ENCODE results near the gene ZDHHC4. TPM values are rescaled to one million over a fixed set of nuclear protein-coding genes. Genes with fewer than 3 reads are reported as not detected.
"Not testable (repeated sequence)": the region's sequence is repeated elsewhere in the genome, so short reads cannot be mapped to it uniquely, and the experiment has no call there.

ZDHHC4 gene
- total RNA-seq, 2 experiments from 2014 or later: 31.4 to 40.2 TPM

- DNase-seq: no peak
- peaks cover 6% of the 10 kb centered on the region for H3K4me1 Mint-ChIP-seq
- H3K4me3 Mint-ChIP-seq: no peak within 1 kb of the TSS
- peaks cover 5% of the 10 kb centered on the region for H3K27me3 Mint-ChIP-seq
- no peaks in the 10 kb centered on the region for H3K36me3 Mint-ChIP-seq
- no peak within 1 kb of the TSS for H3K27ac Mint-ChIP-seq
- peaks cover 2% of the 10 kb centered on the region for H3K9me3 Mint-ChIP-seq
Measured at GRCh38 chr7:6551016-6551511, 26.2 kb upstream of the ZDHHC4 start, which contains the start of gene GRID2IP. Gene GRID2IP (minus strand): TSS chr7:6551461. CDS start chr7:6551436, 25 bp downstream.

GRCh38 chr7:6553448-6554044, 23.7 kb upstream of the ZDHHC4 start:
- Mint-ChIP-seq H3K4me3 (no peak overlapping the region), H3K9me3 (peaks cover 2% of the 10 kb centered on the region), H3K27ac (no peak overlapping the region), H3K36me3 (no peaks in the 10 kb centered on the region), H3K4me1 (peaks cover 6% of the 10 kb centered on the region), H3K27me3 (no peaks in the 10 kb centered on the region)
- no peak for DNase-seq

DNA sequence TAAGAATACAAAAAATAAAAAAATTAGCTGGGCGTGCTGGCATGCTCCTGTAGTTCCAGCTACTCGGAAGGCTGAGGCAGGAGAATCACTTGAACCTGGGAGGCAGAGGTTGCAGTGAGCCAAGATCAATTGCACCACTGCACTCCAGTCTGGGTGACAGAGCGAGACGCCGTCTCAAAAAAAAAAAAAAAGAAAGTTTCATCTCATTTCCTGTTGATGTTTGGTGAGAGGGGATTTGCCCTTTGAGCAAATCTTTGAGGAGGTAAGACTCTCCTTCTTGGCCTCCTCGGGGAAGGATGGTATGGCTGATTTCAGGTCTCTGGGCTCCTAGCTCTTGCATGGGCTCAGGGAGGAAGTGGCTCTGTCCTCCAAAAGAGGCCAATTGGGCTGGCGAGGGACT, 22.4 kb upstream of the ZDHHC4 start:
- DNase-seq: no peak
- Mint-ChIP-seq H3K27ac (peak overlapping the region; percentile 81), H3K4me3 (peak overlapping the region; percentile 29), H3K36me3 (no peaks in the 10 kb centered on the region), H3K4me1 (peaks cover 6% of the 10 kb centered on the region), H3K27me3 (no peaks in the 10 kb centered on the region), H3K9me3 (peaks cover 2% of the 10 kb centered on the region)

GRCh38 chr7:6556196-6556595, 21.1 kb upstream of the ZDHHC4 start:
- no peak for DNase-seq
- no peak overlapping the region for H3K27ac Mint-ChIP-seq
- H3K36me3 Mint-ChIP-seq: no peaks in the 10 kb centered on the region
- no peaks in the 10 kb centered on the region for H3K27me3 Mint-ChIP-seq
- peaks cover 2% of the 10 kb centered on the region for H3K9me3 Mint-ChIP-seq
- H3K4me1 Mint-ChIP-seq: peaks cover 6% of the 10 kb centered on the region
- H3K4me3 Mint-ChIP-seq: no peak overlapping the region

DNA sequence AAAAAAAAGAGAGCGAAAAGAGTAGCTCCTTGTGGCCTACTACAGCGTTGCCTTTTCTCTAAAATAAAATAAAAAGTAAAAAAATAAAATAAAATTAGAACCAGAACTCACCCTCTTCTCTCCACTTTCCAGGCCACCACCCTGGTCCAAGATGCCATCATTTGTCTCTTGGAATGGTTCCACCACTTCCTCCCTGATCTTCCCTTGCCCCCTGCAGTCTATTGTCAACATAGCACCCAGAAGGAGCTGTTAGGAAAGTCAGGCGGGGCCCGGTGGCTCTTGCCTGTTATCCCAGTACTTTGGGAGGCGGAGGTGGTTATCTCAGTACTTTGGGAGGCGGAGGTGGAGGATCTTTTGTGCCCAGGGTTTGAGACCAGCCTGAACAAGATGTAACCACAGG, 18.4 kb upstream of the ZDHHC4 start:
- no peak overlapping the region for H3K4me3 Mint-ChIP-seq

GRCh38 chr7:6559896-6560295, 17.4 kb upstream of the ZDHHC4 start:
- Mint-ChIP-seq H3K36me3 (no peaks in the 10 kb centered on the region), H3K27ac (no peak overlapping the region), H3K9me3 (peaks cover 2% of the 10 kb centered on the region), H3K4me1 (peaks cover 5% of the 10 kb centered on the region), H3K4me3 (no peak overlapping the region), H3K27me3 (no peaks in the 10 kb centered on the region)
- DNase-seq: no peak

More for the DNA sequence above, 18.4 kb upstream of the ZDHHC4 start:
- H3K27me3 Mint-ChIP-seq: no peaks in the 10 kb centered on the region
- H3K9me3 Mint-ChIP-seq: peaks cover 2% of the 10 kb centered on the region
- no peak overlapping the region for H3K27ac Mint-ChIP-seq
- H3K4me1 Mint-ChIP-seq: peaks cover 6% of the 10 kb centered on the region
- H3K36me3 Mint-ChIP-seq: no peaks in the 10 kb centered on the region
- no peak for DNase-seq

DNA sequence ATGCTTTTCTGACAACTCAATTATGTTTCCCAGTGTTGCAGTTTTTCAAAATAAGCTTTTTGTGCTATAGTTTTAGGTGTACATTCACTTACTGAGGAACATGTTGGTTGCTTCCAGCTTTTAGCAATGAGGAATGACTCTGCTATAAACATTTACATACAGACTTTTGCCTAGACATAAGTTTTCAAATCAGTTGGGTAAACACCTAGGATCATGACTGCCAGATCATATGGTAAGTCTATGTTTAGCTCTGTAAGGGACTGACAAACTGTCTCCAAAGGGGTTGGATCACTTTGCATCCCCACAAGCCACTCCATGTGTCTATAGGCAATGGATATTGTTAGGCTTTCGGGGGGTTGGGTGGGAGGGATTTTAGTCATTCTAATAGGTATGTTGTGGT, 15.1 kb upstream of the ZDHHC4 start:
- H3K27ac Mint-ChIP-seq: no peak overlapping the region
- H3K4me3 Mint-ChIP-seq: no peak overlapping the region
- H3K36me3 Mint-ChIP-seq: no peaks in the 10 kb centered on the region
- no peaks in the 10 kb centered on the region for H3K27me3 Mint-ChIP-seq
- peaks cover 3% of the 10 kb centered on the region for H3K4me1 Mint-ChIP-seq
- DNase-seq: no peak
- no peaks in the 10 kb centered on the region for H3K9me3 Mint-ChIP-seq

- Mint-ChIP-seq H3K36me3 (no peaks in the 10 kb centered on the region), H3K27me3 (no peaks in the 10 kb centered on the region), H3K4me1 (peaks cover 3% of the 10 kb centered on the region), H3K27ac (no peak overlapping the region), H3K9me3 (no peaks in the 10 kb centered on the region), H3K4me3 (no peak overlapping the region)
- no peak for DNase-seq
Measured at GRCh38 chr7:6563936-6564770, 13.1 kb upstream of the ZDHHC4 start.

- Mint-ChIP-seq H3K36me3 (no peaks in the 10 kb centered on the region), H3K4me1 (peaks cover 3% of the 10 kb centered on the region), H3K9me3 (no peaks in the 10 kb centered on the region), H3K4me3 (no peak overlapping the region), H3K27me3 (no peaks in the 10 kb centered on the region), H3K27ac (no peak overlapping the region)
- no peak for DNase-seq
Measured at GRCh38 chr7:6565655-6566054, 11.6 kb upstream of the ZDHHC4 start.

DNA sequence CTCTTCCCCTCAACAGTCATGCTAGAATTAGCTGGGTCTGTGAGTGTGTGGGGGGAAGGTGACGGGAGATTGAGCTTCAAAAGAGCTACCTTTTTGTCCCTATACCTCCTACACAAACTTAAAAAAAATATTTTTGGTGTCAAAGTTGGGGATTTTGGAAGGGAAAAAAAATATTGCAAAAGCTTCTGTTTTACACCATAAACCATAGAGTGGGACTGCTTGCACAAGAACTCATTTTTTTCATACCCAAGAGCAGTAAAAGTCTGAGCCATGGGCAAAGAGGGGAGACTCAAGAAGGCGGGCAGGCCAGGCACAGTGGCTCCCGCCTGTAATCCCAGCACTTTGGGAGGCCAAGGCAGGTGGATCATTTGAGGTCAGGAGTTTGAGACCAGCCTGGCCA, 9.4 kb upstream of the ZDHHC4 start:
- Mint-ChIP-seq H3K4me1 (peaks cover 3% of the 10 kb centered on the region), H3K36me3 (no peaks in the 10 kb centered on the region), H3K27ac (no peak overlapping the region), H3K9me3 (no peaks in the 10 kb centered on the region), H3K27me3 (peaks cover 3% of the 10 kb centered on the region), H3K4me3 (no peak overlapping the region)
- no peak for DNase-seq

DNA sequence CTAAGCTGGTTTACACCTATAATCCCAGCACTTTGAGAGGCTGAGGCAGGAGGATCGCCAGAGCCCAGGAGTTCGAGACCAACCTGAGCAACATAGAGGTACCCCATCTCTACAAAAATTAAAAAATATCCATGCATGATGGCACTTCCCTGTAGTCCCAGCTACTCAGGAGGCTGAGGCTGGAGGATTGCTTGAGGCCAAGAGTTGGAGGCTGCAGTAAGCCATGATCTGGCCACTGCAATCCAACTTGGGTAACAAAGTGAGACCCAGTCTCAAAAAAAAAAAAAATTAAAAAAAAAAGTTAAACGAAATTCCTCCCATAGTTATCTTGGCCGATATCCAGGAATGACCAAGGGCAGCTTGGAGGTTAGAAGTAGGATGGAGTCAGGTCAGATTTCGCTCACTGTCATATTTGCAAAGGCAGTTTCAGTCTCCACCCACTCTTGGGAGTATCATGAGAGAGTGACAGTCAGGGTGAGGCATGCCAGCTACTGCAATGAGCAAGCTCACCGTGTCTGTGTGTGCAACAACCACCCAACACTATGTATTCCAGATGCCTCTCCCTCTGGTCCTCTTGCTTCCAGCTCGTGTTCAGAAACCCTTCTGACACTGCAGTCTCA, 6.0 kb upstream of the ZDHHC4 start:
- Mint-ChIP-seq H3K9me3 (no peaks in the 10 kb centered on the region), H3K4me1 (peaks cover 3% of the 10 kb centered on the region), H3K36me3 (no peaks in the 10 kb centered on the region), H3K4me3 (no peak overlapping the region), H3K27me3 (peaks cover 3% of the 10 kb centered on the region), H3K27ac (no peak overlapping the region)
- no peak for DNase-seq

DNA sequence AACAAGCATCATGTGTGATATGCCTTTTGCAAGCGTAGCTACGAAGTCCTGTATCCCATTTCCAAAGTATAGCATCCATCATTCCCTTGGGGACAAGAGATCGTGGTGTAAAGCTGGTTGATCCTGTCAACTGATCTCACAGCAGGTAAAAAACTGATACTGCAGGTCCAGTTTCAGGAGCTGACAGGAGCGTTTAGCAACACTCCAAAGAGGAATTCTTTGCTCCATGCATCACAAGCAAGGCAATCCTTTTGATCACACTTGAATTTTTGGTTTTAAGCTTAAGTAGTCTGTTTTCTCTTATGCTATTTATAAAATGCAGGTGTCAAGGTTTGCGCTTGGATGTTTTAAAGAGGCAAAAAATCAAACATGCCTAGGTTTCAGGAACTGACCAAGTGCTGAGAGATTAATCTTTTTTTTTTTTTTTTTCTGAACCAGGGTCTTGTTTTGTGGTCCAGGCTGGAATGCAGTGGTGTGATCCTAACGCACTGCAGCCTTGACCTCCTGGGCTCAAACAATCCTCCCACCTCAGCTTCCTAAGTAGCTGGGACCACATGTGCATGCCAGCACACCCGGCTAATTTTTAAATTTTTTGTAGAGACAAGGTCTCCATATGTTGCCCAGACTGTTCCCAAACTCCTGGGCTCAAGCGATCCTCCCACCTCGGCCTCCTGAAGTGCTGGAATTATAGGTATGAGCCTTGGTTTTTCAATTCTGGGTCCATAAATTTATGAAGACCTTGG, 1.8 kb upstream of the ZDHHC4 start:
- H3K4me1 Mint-ChIP-seq: peaks cover 13% of the 10 kb centered on the region

DNA sequence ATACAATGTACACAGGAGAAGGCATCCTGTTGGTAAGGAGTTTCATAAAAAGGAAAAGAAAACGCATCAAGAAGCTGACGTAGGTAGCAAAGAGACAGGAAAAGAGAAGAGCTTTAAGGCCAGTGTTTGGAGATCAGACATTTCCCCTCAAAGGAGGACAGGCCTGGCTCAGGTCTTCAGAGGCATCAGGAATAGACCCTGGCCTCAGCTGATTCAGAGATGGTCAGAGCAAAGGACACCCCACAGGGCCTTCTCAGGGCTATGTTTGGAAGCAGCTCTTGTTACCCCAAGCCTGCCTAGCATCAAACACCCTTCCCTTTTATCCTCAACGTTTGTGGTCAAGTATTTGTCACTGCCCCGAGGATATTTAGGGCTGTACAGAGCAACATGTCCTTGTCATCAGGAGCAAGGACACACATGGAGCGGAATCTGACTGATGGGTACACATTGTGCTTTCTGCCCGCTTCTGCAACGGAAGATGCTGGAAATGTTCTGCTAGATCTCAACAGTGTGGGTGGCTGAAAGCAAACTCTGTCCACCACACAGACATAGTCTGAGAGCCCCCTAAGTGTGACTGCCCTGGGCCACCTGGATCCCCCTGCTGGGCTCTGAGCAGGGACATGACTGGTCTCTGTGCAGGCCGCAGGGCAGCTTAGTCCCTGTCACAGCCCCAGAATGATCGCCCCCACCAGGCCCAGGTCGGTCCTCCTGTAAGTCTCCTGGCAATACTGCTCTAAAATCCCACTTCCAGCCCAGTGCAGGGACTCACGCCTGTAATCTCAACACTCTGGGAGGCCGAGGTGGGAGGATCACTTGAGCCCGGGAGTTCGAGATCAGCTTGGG, 1.0 kb upstream of the ZDHHC4 start:
- H3K9me3 Mint-ChIP-seq: no peaks in the 10 kb centered on the region
- H3K27me3 Mint-ChIP-seq: peaks cover 3% of the 10 kb centered on the region
- H3K27ac Mint-ChIP-seq: peak overlapping the region; percentile 12
- H3K36me3 Mint-ChIP-seq: peaks cover 5% of the 10 kb centered on the region
- H3K4me1 Mint-ChIP-seq: peaks cover 18% of the 10 kb centered on the region
- no peak for DNase-seq
- H3K4me3 Mint-ChIP-seq: peak overlapping the region; percentile 83

More for the DNA sequence above, 1.8 kb upstream of the ZDHHC4 start:
- no peak overlapping the region for H3K27ac Mint-ChIP-seq
- no peaks in the 10 kb centered on the region for H3K9me3 Mint-ChIP-seq
- no peak for DNase-seq
- peaks cover 3% of the 10 kb centered on the region for H3K27me3 Mint-ChIP-seq
- H3K4me3 Mint-ChIP-seq: peak overlapping the region; percentile 83
- H3K36me3 Mint-ChIP-seq: peaks cover 3% of the 10 kb centered on the region

- not testable (repeated sequence) for DNase-seq, H3K36me3 Mint-ChIP-seq, H3K27me3 Mint-ChIP-seq, H3K9me3 Mint-ChIP-seq
- Mint-ChIP-seq H3K4me3 (peak overlapping the region; percentile 83), H3K27ac (peak overlapping the region; percentile 82), H3K4me1 (peaks cover 20% of the 10 kb centered on the region)
Measured at GRCh38 chr7:6576867-6577368, 336 bp upstream of the ZDHHC4 start.
